Daoy (cell line): Measurements from ENCODE around the gene KCNQ1. TPM values are rescaled to one million over a fixed set of nuclear protein-coding genes. Genes with fewer than 3 reads are reported as not detected.

Source experiments
- DNase-seq: peaks from one replicate; pipeline ENCODE4 v3.0.0-alpha.2; 2015; ENCODE audit warnings: low read depth
- total RNA-seq: library from RNA; depleted of rRNA; stranded (reverse); fragments of >200 nt; shearing (Covaris generic); gene quantifications from 2 replicates; pipeline ENCODE4 v1.2.3, GENCODE V29; 2014

KCNQ1 gene
- total RNA-seq, 1 experiment from 2014 or later: not detected

- no peak for DNase-seq
Measured at GRCh38 chr11:2549876-2550605, 105.2 kb downstream of the KCNQ1 start.

GRCh38 chr11:2550606-2550970 lies 105.8 kb downstream of the KCNQ1 start:
- DNase-seq: no peak

GRCh38 chr11:2551131-2551530 lies 106.3 kb downstream of the KCNQ1 start:
- no peak for DNase-seq

- DNase-seq: no peak
Measured at GRCh38 chr11:2552210-2552609, 107.4 kb downstream of the KCNQ1 start.

GRCh38 chr11:2553198-2553597 lies 108.4 kb downstream of the KCNQ1 start:
- DNase-seq: no peak

- DNase-seq: no peak
Measured at GRCh38 chr11:2553886-2554285, 109.1 kb downstream of the KCNQ1 start.

- no peak for DNase-seq
Measured at GRCh38 chr11:2554338-2555207, 109.8 kb downstream of the KCNQ1 start.

GRCh38 chr11:2555336-2555735 lies 110.5 kb downstream of the KCNQ1 start:
- DNase-seq: no peak

- no peak for DNase-seq
Measured at GRCh38 chr11:2555891-2556290, 111.1 kb downstream of the KCNQ1 start.

- no peak for DNase-seq
Measured at GRCh38 chr11:2557381-2557780, 112.6 kb downstream of the KCNQ1 start.

- no peak for DNase-seq
Measured at GRCh38 chr11:2558397-2558796, 113.6 kb downstream of the KCNQ1 start.

GRCh38 chr11:2558861-2559526 lies 114.2 kb downstream of the KCNQ1 start:
- DNase-seq: no peak

GRCh38 chr11:2559527-2560311 lies 114.9 kb downstream of the KCNQ1 start:
- DNase-seq: no peak

- no peak for DNase-seq
Measured at GRCh38 chr11:2561696-2562581, 117.1 kb downstream of the KCNQ1 start.

GRCh38 chr11:2562890-2563212 lies 118.0 kb downstream of the KCNQ1 start:
- no peak for DNase-seq

- DNase-seq: no peak
Measured at GRCh38 chr11:2563213-2564007, 118.6 kb downstream of the KCNQ1 start.

GRCh38 chr11:2564008-2564530 lies 119.3 kb downstream of the KCNQ1 start:
- DNase-seq: no peak

- DNase-seq: no peak
Measured at GRCh38 chr11:2564588-2565425, 120.0 kb downstream of the KCNQ1 start.
